Vagina (tissue), 2 donors: Measurements from ENCODE around the gene LDAH. TPM values are rescaled to one million over a fixed set of nuclear protein-coding genes. Genes with fewer than 3 reads are reported as not detected.

Experiments used
- DNase-seq, 2 donors: peaks; one replicate each; pipeline ENCODE4 v3.0.0-alpha.2; 2017; ENCODE audit errors: extremely low spot score in 2 of 2
- H3K27ac ChIP-seq: fragments of 200-600 bp; sonication (generic); one replicate; pipeline ENCODE4 v1.5.1; 2019
- H3K27me3 ChIP-seq: fragments of 200-600 bp; sonication (generic); one replicate; pipeline ENCODE4 v1.5.1; 2019
- H3K36me3 ChIP-seq, 2 donors: fragments of 200-600 bp; sonication (generic); one replicate each; pipeline ENCODE4 v1.5.1; 2017 to 2019
- H3K4me1 ChIP-seq: fragments of 200-600 bp; sonication (generic); one replicate; pipeline ENCODE4 v1.5.1; 2019
- H3K4me3 ChIP-seq, 2 donors: fragments of 200-600 bp; sonication (generic); 1 replicate in 1 of 2; 2 replicates in 1 of 2; pipeline ENCODE4 v1.5.1; 2016 to 2019
- H3K9me3 ChIP-seq: fragments of 200-600 bp; sonication (generic); one replicate; pipeline ENCODE4 v1.5.1; 2019
- CTCF ChIP-seq, 3 experiments: fragments of 450-650 bp in 2 of 3; fragments of 200-600 bp in 1 of 3; sonication (generic) in 1 of 3; IDR thresholded peaks; one replicate each; pipeline ENCODE4 v1.5.1; 2017 to 2019; ENCODE audit warnings: antibody characterized with exemption in 3 of 3, mild to moderate bottlenecking in 2 of 3, moderate library complexity in 2 of 3
- POLR2A ChIP-seq, 2 donors: fragments of 450-650 bp; IDR thresholded peaks; one replicate each; pipeline ENCODE4 v1.6.1; 2017; ENCODE audit warnings: antibody characterized with exemption in 2 of 2, mild to moderate bottlenecking in 2 of 2, moderate library complexity in 2 of 2
- POLR2AphosphoS5 ChIP-seq, 2 donors: sonication (generic); formaldehyde crosslinking; IDR thresholded peaks; one replicate each; pipeline ENCODE4 v1.9.0; 2017; ENCODE audit warnings: antibody characterized with exemption in 2 of 2, mild to moderate bottlenecking in 2 of 2, low read depth in 1 of 2; ENCODE audit not compliant: insufficient read depth in 1 of 2
- intact Hi-C: fragments of 100-400 bp; cut with DNase I; formaldehyde crosslinking; loops from one replicate; pipeline ENCODE4 v1.15.1; 2023
- total RNA-seq: library from RNA; depleted of rRNA; stranded (reverse); fragments of >200 nt; gene quantifications from one replicate; pipeline ENCODE4 v1.2.3, GENCODE V29; 2016

Gene LDAH
- total RNA-seq, 1 donor from 2014 or later: 9.1 TPM

GRCh38 chr2:20672201-20672951 is 150.5 kb downstream of the LDAH start:
- no peak for DNase-seq
- peak overlapping the region; percentile 87 for H3K27ac ChIP-seq

GRCh38 chr2:20671736-20672080 is 151.2 kb downstream of the LDAH start:
- intact Hi-C loops: no loop called here
- no peak for TF ChIP-seq POLR2AphosphoS5 (IDR thresholded peaks at IDR 0.05; ENCODE audit: insufficient read depth in 1 of 2, low read depth in 1 of 2)
- TF ChIP-seq CTCF (IDR thresholded peaks at IDR 0.05): no peak
- TF ChIP-seq POLR2A (IDR thresholded peaks at IDR 0.05): no peak
- peak overlapping the region; percentile 57 to 60 for H3K4me3 ChIP-seq
- H3K27me3 ChIP-seq: no peaks in the 10 kb centered on the region
- no peaks in the 10 kb centered on the region for H3K36me3 ChIP-seq
- no peak for DNase-seq
- H3K9me3 ChIP-seq: no peaks in the 10 kb centered on the region
- peaks cover 47% of the 10 kb centered on the region for H3K4me1 ChIP-seq
- H3K27ac ChIP-seq: peak overlapping the region; percentile 87

More at GRCh38 chr2:20672201-20672951, 150.5 kb downstream of the LDAH start:
- H3K27me3 ChIP-seq: no peaks in the 10 kb centered on the region
- H3K4me3 ChIP-seq: peak overlapping the region; percentile 57 to 60
- intact Hi-C loops: no loop called here
- peaks cover 53% of the 10 kb centered on the region for H3K4me1 ChIP-seq
- H3K36me3 ChIP-seq: no peaks in the 10 kb centered on the region
- H3K9me3 ChIP-seq: no peaks in the 10 kb centered on the region
- TF ChIP-seq CTCF (IDR thresholded peaks at IDR 0.05) (no peak), POLR2AphosphoS5 (IDR thresholded peaks at IDR 0.05; ENCODE audit: insufficient read depth in 1 of 2, low read depth in 1 of 2) (no peak), POLR2A (IDR thresholded peaks at IDR 0.05) (no peak)

- TF ChIP-seq POLR2AphosphoS5 (IDR thresholded peaks at IDR 0.05; ENCODE audit: insufficient read depth in 1 of 2, low read depth in 1 of 2): peak in 1 of 2 donors; percentile 35
- no peak for TF ChIP-seq CTCF (IDR thresholded peaks at IDR 0.05)
These were observed 151.7 kb downstream of the LDAH start for GRCh38 chr2:20671036-20671735.

GRCh38 chr2:20670315-20671035 is 152.4 kb downstream of the LDAH start:
- peaks cover 43% of the 10 kb centered on the region for H3K4me1 ChIP-seq
- H3K4me3 ChIP-seq: peak overlapping the region; percentile 57 to 60
- no peaks in the 10 kb centered on the region for H3K9me3 ChIP-seq
- H3K27me3 ChIP-seq: no peaks in the 10 kb centered on the region
- H3K36me3 ChIP-seq: no peaks in the 10 kb centered on the region
- H3K27ac ChIP-seq: peak overlapping the region; percentile 87
- TF ChIP-seq CTCF (IDR thresholded peaks at IDR 0.05): no peak
- no peak for TF ChIP-seq POLR2A (IDR thresholded peaks at IDR 0.05)
- no peak for TF ChIP-seq POLR2AphosphoS5 (IDR thresholded peaks at IDR 0.05; ENCODE audit: insufficient read depth in 1 of 2, low read depth in 1 of 2)
- DNase-seq: no peak
- intact Hi-C loops: no loop called here

More at GRCh38 chr2:20671036-20671735, 151.7 kb downstream of the LDAH start:
- Histone ChIP-seq H3K27me3 (no peaks in the 10 kb centered on the region), H3K4me3 (peak overlapping the region; percentile 57 to 60), H3K27ac (peak overlapping the region; percentile 87), H3K36me3 (no peaks in the 10 kb centered on the region), H3K9me3 (no peaks in the 10 kb centered on the region), H3K4me1 (peaks cover 43% of the 10 kb centered on the region)
- DNase-seq: no peak
- intact Hi-C loops: no loop called here
